HG03060 (cell line): ENCODE measurements around the gene A3GALT2.
"Not testable (repeated sequence)": the region's sequence is repeated elsewhere in the genome, so short reads cannot be mapped to it uniquely, and the experiment has no call there.

ENCODE experiments used
- ATAC-seq: cut with Tn5 transposase; IDR thresholded peaks from one replicate; pipeline ENCODE4 v1.9.1; 2021; ENCODE audit warnings: low read depth, moderate number of reproducible peaks; ENCODE audit not compliant: unreplicated experiment

A3GALT2 gene

DNA sequence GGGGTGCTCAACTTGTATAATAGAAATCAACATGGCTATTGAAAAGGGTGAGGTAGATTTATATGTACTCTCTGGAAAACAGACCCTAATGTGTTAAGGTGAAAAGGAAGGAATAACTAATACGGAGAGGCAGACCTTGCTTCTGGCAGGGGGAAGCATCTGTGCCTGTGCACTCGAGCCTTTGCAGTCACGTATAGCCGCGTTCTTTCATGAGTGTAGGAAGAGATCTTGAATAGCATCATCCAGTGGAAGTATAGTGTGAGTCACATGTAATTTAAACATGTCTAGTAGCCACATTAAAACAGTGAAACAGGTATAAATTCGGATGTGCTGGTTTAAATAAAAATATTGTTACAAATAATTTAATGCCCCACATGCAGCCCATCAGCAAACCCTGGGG, 3.0 kb downstream of the A3GALT2 start:
- ATAC-seq, result no peak

- ATAC-seq, result no peak
Measured at GRCh38 chr1:33317354-33317753, 3.5 kb downstream of the A3GALT2 start.

- ATAC-seq, result no peak
Measured at GRCh38 chr1:33316601-33317000, 4.3 kb downstream of the A3GALT2 start.

- no peak for ATAC-seq
Measured at GRCh38 chr1:33314416-33314815, 6.5 kb downstream of the A3GALT2 start.

DNA sequence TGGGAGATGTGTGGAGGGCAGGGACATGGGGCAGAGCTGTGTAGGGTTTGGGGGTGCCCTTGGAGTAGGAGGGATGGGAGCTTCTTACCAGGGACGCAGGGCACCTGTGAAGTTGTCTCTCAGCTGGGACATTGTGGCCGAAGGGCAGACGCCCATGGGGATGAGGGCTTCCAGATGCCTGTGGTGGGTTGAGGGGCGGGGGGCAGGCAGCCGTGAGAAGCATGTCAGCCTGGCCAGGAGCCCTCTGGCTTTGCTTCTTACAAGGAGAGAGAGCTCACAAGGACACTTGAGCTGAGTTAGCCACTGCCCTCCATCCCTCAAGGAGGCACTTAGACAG, 8.5 kb downstream of the A3GALT2 start:
- ATAC-seq, result no peak

- no peak for ATAC-seq
Measured at GRCh38 chr1:33311706-33312412, 9.0 kb downstream of the A3GALT2 start.

DNA sequence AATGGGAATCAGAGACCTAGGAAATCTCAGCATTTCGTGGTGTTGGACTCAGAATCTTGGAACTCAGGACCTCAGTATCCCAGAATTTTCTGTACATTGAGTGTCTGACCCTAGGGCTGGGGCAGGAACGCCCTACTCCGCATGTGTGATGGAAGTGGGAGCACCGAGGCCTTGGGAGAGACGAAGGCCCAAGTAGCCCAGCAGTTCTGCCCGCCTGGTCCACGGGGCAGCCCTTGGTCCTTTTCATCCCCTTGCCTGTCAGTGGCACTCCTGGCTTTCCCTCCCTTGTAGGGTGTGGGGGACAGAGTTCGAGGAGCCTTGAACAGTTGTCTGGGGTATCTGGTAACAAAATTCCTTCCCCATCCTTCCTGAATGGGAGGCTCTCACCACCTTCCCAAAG, 10.2 kb downstream of the A3GALT2 start:
- no peak for ATAC-seq

GRCh38 chr1:33309351-33309750, 11.5 kb downstream of the A3GALT2 start:
- not testable (repeated sequence) for ATAC-seq

GRCh38 chr1:33307494-33307864, 13.4 kb downstream of the A3GALT2 start:
- ATAC-seq, result no peak

DNA sequence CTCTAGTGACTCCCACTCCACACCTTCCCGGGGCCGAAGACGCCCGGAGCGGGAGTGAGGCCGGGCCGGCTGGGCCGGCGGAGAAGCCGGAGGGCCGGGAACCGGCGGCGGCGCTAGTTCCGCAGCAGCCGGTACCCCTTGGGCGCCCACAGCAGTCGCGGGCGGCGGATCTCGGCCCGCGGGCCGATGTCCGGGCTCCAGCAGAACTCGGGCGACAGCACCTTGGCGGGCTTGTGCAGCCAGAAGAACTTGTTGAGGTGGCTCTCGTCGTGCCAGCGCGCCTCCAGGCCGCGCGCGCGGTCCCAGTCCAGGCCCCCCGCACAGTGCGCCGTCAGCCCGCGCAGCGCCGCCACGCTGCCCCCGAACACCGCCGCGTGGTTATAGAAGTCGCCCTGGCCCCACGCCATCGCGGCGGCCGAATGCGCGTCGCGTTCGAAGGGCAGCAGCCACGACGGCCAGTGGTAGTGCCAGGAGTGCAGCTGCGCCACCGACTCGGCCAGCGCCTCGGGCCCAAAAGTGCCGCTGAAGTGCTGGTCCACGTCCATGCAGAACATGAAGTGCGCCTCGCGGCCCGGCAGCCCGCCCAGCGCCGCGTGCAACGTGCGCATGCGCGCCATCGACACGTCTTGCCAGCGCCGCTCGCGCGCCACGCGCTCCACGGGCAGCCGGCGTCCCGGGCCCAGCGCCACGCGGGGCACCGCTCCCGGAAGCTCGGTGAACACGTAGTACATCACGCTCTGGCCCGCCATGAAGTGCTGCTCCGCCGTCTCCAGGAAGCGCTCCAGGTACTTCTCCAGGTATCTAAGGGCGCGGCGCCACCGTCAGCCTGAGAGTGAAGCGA, 14.0 kb downstream of the A3GALT2 start:
- no peak for ATAC-seq

- no peak for ATAC-seq
Measured at GRCh38 chr1:33305816-33306652, 14.9 kb downstream of the A3GALT2 start.

- ATAC-seq, result no peak
Measured at GRCh38 chr1:33305016-33305415, 15.9 kb downstream of the A3GALT2 start.

DNA sequence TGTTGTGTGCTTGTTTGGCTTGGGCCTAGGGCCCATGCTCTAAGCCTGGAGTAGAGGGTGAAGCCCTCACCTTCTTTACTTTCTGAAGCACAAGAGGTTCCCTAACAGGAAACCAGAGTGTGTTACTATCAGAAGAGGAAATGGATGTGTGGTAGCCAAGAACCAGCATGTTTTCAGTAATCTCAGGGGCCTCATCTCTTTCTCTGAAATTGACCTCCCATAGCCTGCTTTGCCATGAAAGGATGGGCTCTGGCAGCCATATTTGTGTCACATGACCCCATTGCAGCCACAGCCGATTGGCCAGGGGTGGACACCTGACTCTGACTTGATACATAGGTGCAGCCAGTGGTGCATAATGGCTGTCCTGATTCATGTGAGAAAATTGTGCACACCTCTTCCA, 18.6 kb downstream of the A3GALT2 start:
- ATAC-seq, result no peak

- no peak for ATAC-seq
Measured at GRCh38 chr1:33301273-33301984, 19.5 kb downstream of the A3GALT2 start.

DNA sequence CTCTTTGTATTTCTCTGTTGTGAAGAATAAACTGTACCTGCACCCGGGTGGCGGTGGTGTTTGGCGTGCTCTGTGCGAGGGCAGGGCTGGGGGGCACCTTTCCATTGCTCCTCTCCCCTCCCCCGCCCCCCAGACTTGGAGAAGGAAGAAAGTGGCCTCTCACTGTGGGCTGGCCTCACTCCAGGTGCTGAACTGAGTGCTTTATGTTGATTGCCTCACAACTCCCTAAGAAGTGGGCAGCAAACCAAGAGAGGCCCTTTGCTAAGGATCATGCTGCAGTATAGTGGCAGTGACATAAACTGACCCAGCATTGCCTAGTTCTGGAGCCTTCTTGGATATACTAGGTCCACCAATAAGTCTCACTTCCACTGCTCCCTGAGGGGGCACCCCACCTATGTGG, 20.2 kb downstream of the A3GALT2 start:
- no peak for ATAC-seq

GRCh38 chr1:33299461-33300155, 21.3 kb downstream of the A3GALT2 start:
- no peak for ATAC-seq

- ATAC-seq, result no peak
Measured at GRCh38 chr1:33298623-33299277, 22.1 kb downstream of the A3GALT2 start.

DNA sequence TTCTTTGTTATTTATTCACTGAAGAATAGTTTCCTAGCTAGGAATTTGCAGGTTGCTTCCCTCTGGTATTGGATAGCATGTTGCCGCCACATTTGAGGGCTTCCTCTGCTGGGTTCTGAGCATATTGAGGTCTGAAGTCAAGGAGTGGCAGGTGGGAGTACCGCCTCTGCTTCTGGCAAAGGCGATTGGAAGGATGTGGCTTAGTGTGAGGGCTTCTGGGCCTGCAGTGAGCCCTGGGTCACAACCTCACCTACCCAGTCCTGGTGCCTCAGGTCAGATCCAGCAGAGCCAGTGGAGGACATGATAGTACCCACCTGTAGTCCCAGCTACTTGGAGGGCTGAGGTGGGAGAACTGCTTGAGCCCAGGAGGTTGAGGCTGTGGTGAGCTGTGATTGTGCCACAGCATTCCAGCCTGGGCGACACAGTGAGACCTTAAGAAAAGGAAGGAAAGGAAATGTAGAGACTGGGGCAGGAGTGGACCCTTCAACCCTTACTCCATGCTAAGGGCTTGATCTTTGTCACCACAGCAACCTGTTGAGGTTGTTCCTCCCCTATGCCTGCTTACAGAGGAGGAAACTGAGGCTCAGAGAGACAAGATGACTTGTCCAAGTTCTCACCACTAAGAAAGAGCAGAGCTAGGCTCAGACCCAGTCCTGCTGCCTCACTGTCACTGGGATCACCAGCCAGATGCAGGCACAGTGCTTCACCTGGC, 22.8 kb downstream of the A3GALT2 start:
- no peak for ATAC-seq

DNA sequence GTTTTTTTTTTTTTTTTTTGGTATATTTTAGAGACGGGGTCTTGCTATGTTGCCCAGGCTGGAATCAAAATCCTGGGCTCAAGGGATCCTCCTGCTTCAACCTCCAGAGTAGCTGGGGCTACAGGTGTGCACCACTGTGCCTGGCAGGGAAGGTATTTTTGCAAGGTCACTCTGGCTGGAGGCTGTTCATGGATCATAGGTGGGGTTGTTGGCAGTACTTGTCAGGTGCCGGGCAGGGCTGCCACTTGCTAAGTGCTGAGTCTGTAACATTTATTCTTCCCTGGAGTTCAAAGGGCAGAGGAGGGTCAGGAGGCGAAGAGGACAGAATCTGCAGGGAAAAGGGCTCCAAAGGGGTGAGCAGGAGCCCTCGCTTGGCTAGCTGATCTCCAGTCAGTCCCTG, 24.1 kb downstream of the A3GALT2 start:
- ATAC-seq, result no peak
